ENCODE data around the gene HEMK1.

GRCh38 chr3:50567011-50567385 is 2.3 kb upstream of the HEMK1 start:
- TF ChIP-seq, protein P1, sequence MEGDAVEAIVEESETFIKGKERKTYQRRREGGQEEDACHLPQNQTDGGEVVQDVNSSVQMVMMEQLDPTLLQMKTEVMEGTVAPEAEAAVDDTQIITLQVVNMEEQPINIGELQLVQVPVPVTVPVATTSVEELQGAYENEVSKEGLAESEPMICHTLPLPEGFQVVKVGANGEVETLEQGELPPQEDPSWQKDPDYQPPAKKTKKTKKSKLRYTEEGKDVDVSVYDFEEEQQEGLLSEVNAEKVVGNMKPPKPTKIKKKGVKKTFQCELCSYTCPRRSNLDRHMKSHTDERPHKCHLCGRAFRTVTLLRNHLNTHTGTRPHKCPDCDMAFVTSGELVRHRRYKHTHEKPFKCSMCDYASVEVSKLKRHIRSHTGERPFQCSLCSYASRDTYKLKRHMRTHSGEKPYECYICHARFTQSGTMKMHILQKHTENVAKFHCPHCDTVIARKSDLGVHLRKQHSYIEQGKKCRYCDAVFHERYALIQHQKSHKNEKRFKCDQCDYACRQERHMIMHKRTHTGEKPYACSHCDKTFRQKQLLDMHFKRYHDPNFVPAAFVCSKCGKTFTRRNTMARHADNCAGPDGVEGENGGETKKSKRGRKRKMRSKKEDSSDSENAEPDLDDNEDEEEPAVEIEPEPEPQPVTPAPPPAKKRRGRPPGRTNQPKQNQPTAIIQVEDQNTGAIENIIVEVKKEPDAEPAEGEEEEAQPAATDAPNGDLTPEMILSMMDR (IDR thresholded peaks at IDR 0.05) = no peak
- TF ChIP-seq MAX (IDR thresholded peaks at IDR 0.05) (no peak), CHD4 (IDR thresholded peaks at IDR 0.05; ENCODE audit: borderline replicate concordance) (no peak)
- TF ChIP-seq, protein P2, sequence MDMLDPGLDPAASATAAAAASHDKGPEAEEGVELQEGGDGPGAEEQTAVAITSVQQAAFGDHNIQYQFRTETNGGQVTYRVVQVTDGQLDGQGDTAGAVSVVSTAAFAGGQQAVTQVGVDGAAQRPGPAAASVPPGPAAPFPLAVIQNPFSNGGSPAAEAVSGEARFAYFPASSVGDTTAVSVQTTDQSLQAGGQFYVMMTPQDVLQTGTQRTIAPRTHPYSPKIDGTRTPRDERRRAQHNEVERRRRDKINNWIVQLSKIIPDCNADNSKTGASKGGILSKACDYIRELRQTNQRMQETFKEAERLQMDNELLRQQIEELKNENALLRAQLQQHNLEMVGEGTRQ (IDR thresholded peaks at IDR 0.05) = no peak
